Posterior cingulate gyrus (tissue), 11 donors: ENCODE results near the gene TMEM109.

Experiments
- DNase-seq, 10 donors: peaks; one replicate each; pipeline versions ENCODE4 v3.0.0 to v3.0.0-alpha.2; 2020 to 2021; ENCODE audit warnings: mixed read lengths in 3 of 10
- intact Hi-C: fragments of 100-400 bp; cut with DNase I; formaldehyde crosslinking; loops from one replicate; pipeline ENCODE4 v1.15.1; 2023

The TMEM109 gene, protein sequence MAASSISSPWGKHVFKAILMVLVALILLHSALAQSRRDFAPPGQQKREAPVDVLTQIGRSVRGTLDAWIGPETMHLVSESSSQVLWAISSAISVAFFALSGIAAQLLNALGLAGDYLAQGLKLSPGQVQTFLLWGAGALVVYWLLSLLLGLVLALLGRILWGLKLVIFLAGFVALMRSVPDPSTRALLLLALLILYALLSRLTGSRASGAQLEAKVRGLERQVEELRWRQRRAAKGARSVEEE

DNA sequence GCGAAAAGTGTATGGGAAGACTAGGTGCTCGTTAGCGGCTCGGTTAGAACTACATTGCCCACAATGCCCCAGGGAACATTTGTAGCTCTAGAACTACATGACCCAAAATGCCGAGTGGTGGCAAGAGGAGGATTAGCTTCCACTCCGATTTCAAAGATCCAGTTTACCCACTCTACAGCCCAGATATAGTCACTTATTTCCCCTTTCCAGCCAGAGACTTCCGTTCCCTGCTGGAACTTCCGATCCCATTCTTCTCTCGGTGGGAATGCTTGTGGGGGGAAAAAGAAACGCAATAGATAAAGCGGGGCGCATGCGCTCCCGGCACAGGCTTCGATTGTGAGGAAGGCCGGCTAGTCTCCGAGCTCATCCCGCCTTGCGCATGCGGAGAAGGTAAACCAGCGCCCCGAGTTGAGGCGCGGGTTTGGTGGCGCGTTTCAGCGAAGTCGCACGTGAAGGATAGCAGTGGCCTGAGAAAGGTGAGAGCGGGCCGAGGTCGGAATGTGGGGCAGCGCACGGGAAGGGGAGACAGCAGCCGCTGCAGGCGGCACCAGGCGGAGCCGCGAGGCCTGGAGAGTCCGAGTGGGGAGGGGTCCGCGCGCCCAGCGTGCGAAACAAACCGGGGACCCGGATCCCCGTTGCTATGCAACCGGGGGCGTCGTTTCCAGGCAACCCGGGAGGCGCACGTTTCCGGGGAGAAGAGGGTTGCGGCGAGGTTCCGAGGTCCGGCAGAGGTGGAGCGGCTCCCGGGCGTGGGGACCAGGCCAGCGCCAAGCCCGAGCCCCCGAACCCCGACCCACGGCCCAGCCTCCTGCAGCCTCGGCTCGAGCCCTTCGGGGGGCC is at the start of gene TMEM109:
Gene TMEM109 (plus strand): TSS at position 366 of the 840 bp plus-strand sequence. CDS start 5,536 bp downstream, outside the sequence.
- intact Hi-C loops = no loop called here
- DNase-seq = peak; percentile 83 to 97 (median 90)

GRCh38 chr11:60864856-60865513 is 49.0 kb upstream of the TMEM109 start:
- peak in 2 of 10 donors; percentile 31 to 59 for DNase-seq
- intact Hi-C loops = no loop called here

DNA sequence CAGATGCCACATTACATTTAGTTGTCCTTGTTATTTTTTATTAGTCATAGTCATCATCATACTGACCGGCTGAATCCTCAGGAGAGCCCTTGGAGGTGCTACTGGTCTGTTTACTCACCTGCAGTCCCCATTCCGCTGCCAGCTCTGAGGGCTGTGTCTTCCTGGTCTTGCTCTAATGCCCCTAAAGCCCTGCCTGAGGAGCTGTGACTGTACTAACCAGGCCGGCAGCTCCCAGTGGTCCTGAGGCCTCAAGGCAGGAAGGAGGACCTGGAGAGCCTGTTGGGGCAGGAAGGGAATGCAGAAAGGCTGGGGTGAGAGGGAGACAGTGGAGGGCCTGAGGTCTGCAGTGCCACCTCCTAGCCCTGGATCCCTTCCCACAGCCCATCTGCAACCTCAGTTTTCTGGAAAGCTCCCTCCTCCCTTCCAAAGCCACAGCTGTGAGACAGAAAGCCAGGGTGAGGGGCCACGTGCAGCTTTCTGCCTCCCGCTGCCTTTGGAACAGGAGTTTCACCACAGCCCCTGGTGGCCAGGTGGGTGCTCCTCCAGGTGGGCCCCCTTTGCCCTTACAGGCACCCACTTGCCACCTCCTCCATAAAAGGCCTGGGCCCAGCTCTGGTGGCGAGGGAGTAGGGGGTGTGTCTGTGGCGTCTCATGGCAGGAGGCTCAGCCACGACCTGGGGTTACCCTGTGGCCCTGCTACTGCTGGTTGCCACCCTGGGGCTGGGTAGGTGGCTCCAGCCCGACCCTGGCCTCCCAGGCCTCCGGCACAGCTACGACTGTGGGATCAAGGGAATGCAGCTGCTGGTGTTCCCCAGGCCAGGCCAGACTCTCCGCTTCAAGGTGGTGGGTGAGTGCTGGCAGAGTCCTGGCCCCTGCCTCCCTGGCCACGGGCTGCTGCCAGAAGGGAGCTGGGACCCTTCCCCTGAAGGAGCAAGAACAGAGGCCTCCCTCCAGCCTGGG is 46.8 kb upstream of the TMEM109 start, which contains the start of gene ZP1:
Gene ZP1 (plus strand): TSS at position 632 of the 960 bp plus-strand sequence. CDS start 20 bp downstream, at position 652.
- intact Hi-C loops = no loop called here
- DNase-seq = peak in 2 of 10 donors; percentile 69 to 76

- intact Hi-C loops = no loop called here
- DNase-seq = peak in 2 of 10 donors; percentile 59 to 66
These were observed 45.9 kb upstream of the TMEM109 start for GRCh38 chr11:60867871-60868681.

DNA sequence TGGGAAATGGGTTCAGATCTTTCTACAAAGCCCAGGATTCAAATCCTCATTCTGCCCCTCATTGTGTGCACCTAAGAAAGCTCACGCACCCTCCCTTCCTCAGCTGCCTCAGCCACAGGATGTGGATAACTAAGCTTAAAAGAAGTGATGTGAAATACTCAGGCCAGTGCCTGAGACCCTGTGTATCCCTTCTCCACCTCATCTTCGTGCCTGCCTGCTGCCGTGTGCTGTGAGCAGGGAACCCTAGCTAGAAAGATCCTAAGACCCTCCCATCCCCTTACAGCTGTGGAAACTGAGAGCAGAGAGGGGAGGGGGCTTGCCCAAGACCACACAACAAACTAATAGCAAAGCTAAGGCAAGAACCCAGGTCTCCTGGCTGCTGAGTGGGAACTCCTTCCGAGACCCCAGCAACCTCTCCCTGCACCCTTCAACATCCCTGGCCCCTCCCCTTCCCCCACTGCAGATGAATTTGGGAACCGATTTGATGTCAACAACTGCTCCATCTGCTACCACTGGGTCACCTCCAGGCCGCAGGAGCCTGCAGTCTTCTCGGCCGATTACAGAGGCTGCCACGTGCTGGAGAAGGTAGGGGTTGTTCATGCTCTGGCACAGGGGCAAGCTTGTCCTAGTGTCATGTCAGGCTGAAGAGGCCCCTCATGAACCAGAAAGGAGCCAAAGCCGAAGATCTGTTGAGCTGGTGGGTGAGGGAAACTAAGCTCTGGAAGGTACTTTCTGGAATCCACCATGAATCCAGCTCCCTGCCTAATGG is 45.1 kb upstream of the TMEM109 start:
- no peak for DNase-seq
- intact Hi-C loops = no loop called here

DNA sequence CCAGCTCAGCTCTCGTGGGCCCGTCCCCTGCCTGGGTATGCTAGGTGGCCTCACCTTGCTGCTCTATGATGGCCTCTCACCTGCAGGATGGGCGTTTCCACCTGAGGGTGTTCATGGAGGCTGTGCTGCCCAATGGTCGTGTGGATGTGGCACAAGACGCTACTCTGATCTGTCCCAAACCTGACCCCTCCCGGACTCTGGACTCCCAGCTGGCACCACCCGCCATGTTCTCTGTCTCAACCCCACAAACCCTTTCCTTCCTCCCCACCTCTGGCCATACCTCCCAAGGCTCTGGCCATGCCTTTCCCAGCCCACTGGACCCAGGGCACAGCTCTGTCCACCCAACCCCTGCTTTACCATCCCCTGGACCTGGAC is 44.5 kb upstream of the TMEM109 start:
- intact Hi-C loops = no loop called here
- peak in 2 of 10 donors; percentile 72 to 74 for DNase-seq

DNA sequence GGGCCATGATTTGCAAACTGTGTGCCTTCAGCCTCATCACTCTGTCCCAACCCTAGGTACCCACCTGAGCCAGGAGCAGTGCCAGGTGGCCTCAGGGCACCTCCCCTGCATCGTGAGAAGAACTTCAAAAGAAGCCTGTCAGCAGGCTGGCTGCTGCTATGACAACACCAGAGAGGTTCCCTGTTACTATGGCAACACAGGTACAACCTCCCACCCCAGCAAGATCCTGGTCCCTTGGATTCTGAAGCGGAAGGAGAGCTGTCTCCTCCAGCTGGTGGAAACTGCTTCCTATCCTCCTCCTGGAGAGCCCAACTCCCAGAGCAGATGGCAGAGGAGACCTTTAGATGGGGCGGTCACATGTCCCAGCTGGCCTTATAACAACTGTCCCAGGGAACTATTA is 43.7 kb upstream of the TMEM109 start:
- peak in 1 of 10 donors; percentile 62 for DNase-seq
- intact Hi-C loops = no loop called here

DNA sequence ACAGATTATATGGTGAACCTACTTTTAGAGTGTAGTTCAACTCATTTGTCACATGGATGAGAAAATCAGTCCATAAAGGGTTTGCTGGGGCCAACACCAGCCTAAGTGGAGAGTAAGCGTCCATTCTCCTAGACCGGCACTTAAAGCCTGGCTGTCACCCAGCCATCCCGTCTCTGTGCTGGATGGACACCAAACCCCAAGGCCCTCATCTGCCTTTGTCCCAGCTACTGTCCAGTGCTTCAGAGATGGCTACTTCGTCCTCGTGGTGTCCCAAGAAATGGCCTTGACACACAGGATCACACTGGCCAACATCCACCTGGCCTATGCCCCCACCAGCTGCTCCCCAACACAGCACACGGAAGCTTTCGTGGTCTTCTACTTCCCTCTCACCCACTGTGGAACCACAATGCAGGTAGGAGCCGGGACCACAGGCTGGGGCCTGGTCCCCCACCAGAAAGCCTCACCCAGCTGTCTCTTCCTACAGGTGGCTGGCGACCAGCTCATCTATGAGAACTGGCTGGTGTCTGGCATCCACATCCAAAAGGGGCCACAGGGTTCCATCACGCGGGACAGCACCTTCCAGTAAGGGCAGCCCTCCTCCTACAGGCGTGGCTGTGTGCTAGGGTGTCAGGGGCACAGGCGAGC is 43.1 kb upstream of the TMEM109 start:
- DNase-seq = peak in 1 of 10 donors; percentile 41
- intact Hi-C loops = no loop called here

- intact Hi-C loops = no loop called here
- peak in 1 of 10 donors; percentile 84 for DNase-seq
These were observed 42.4 kb upstream of the TMEM109 start for GRCh38 chr11:60871378-60872061.

- intact Hi-C loops = no loop called here
- DNase-seq = no peak
These were observed 41.6 kb upstream of the TMEM109 start for GRCh38 chr11:60872124-60872960.

- DNase-seq = peak in 1 of 10 donors; percentile 86
- intact Hi-C loops = no loop called here
These were observed 40.9 kb upstream of the TMEM109 start for GRCh38 chr11:60872961-60873524.

GRCh38 chr11:60873533-60873932 is 40.4 kb upstream of the TMEM109 start:
- no peak for DNase-seq
- intact Hi-C loops = no loop called here

DNA sequence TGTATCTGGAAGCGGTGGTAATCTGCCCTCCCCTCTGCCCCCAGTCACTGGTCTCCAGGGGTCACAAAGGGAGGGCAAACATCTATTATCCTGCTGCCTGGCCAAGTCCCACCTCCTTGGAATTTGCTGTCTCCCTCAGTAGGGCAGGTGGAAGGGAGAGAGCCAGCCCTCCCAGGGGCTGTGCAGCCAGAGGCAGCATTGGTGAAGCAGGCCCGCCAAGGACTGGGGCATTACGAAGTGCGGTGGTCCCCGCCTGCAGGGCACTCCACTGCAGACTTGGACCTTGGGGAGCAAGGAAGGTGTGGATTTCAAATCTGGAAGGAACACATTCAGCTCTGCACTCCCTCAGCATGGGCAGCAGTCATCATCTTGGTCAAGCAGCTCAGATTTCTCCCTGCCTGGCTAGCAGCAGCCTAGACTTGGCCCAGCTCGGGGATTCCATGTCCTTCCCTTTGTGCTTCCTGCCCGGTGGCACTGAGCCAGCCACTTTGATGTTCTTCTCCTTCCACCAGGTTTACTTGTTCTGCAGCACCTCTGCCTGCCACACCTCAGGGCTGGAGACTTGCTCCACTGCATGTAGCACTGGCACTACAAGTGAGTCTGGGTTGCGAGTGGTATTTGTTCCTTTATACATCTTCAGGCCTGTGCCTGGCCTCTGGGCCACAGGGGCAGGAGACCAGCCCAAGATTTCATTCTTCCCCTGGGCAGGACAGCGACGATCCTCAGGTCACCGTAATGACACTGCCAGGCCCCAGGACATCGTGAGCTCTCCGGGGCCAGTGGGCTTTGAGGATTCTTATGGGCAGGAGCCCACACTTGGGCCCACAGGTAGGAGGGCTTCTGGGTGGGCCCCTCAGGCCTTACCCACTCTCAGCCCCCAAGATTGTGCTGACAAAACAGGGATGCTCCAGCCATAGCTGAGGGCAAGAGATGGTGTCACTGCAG is 39.3 kb upstream of the TMEM109 start:
- peak in 2 of 10 donors; percentile 33 to 76 for DNase-seq
- intact Hi-C loops = no loop called here

DNA sequence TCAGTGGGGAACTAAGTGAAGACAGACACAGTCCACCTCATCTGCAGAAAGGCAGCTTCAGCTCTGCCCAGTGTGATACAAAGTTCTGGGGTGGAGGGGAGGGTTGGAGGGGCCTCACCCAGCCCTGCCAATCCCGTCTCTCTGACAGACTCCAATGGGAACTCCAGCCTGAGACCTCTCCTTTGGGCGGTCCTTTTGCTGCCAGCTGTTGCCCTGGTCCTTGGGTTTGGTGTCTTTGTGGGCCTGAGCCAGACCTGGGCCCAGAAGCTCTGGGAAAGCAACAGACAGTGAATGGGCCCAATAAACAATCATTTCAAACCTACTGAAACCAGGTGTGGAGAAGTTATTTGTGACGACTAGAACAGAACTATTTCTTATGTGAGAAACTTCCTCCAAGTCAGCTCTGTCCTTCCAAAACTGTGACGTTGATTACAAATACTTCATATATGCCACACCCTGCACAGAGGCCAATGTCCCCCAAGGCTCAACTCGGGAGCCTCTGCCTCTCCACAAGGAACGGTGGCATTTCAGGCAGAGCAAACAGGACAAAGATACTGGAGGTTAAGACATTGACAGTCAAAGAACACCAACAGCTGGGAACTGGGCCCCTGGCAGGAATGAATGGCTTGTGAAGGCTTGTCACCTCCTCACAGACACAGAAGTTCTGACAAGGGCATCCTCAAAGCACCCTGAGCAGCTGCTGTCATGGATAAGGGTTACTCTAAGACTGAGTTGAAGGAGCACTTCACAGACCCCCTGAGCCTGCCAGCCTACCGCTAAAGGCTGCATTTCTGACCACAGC is 38.4 kb upstream of the TMEM109 start:
- intact Hi-C loops = no loop called here
- no peak for DNase-seq
